ENCODE data around the gene CFAP251. TPM values are rescaled to one million over a fixed set of nuclear protein-coding genes. Genes with fewer than 3 reads are reported as not detected.
A peak's percentile ranks its signal among the peaks of the same experiment; 100 is the strongest.

Gene CFAP251
- total and polyA plus RNA-seq, 2 of the 13 experiments (the other 11 are each of a cell fraction or from before 2014, with no cell fraction given): 0.30 to 0.42 TPM

- no peak for TF ChIP-seq ZSCAN5A (CRISPR knock-in tag; IDR thresholded peaks at IDR 0.05; ENCODE audit: borderline replicate concordance)
- TF ChIP-seq, protein P1, sequence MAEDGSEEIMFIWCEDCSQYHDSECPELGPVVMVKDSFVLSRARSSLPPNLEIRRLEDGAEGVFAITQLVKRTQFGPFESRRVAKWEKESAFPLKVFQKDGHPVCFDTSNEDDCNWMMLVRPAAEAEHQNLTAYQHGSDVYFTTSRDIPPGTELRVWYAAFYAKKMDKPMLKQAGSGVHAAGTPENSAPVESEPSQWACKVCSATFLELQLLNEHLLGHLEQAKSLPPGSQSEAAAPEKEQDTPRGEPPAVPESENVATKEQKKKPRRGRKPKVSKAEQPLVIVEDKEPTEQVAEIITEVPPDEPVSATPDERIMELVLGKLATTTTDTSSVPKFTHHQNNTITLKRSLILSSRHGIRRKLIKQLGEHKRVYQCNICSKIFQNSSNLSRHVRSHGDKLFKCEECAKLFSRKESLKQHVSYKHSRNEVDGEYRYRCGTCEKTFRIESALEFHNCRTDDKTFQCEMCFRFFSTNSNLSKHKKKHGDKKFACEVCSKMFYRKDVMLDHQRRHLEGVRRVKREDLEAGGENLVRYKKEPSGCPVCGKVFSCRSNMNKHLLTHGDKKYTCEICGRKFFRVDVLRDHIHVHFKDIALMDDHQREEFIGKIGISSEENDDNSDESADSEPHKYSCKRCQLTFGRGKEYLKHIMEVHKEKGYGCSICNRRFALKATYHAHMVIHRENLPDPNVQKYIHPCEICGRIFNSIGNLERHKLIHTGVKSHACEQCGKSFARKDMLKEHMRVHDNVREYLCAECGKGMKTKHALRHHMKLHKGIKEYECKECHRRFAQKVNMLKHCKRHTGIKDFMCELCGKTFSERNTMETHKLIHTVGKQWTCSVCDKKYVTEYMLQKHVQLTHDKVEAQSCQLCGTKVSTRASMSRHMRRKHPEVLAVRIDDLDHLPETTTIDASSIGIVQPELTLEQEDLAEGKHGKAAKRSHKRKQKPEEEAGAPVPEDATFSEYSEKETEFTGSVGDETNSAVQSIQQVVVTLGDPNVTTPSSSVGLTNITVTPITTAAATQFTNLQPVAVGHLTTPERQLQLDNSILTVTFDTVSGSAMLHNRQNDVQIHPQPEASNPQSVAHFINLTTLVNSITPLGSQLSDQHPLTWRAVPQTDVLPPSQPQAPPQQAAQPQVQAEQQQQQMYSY (CRISPR knock-in tag; IDR thresholded peaks at IDR 0.05): no peak
- TF ChIP-seq POLR2G (IDR thresholded peaks at IDR 0.05; ENCODE audit: low read depth, low read length): peak; percentile 51
- TF ChIP-seq, protein P2, sequence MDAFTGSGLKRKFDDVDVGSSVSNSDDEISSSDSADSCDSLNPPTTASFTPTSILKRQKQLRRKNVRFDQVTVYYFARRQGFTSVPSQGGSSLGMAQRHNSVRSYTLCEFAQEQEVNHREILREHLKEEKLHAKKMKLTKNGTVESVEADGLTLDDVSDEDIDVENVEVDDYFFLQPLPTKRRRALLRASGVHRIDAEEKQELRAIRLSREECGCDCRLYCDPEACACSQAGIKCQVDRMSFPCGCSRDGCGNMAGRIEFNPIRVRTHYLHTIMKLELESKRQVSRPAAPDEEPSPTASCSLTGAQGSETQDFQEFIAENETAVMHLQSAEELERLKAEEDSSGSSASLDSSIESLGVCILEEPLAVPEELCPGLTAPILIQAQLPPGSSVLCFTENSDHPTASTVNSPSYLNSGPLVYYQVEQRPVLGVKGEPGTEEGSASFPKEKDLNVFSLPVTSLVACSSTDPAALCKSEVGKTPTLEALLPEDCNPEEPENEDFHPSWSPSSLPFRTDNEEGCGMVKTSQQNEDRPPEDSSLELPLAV (CRISPR knock-in tag; conservative IDR thresholded peaks at IDR 0.05; ENCODE audit: low read depth): no peak
- TF ChIP-seq, protein P3, sequence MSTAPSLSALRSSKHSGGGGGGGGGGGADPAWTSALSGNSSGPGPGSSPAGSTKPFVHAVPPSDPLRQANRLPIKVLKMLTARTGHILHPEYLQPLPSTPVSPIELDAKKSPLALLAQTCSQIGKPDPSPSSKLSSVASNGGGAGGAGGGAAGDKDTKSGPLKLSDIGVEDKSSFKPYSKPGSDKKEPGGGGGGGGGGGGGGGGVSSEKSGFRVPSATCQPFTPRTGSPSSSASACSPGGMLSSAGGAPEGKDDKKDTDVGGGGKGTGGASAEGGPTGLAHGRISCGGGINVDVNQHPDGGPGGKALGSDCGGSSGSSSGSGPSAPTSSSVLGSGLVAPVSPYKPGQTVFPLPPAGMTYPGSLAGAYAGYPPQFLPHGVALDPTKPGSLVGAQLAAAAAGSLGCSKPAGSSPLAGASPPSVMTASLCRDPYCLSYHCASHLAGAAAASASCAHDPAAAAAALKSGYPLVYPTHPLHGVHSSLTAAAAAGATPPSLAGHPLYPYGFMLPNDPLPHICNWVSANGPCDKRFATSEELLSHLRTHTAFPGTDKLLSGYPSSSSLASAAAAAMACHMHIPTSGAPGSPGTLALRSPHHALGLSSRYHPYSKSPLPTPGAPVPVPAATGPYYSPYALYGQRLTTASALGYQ (CRISPR knock-in tag; IDR thresholded peaks at IDR 0.05): no peak
- TF ChIP-seq FUBP1 (CRISPR knock-in tag; IDR thresholded peaks at IDR 0.05; ENCODE audit: borderline replicate concordance): no peak
- no peak for TF ChIP-seq PREB (CRISPR knock-in tag; IDR thresholded peaks at IDR 0.05)
- TF ChIP-seq, protein P4, sequence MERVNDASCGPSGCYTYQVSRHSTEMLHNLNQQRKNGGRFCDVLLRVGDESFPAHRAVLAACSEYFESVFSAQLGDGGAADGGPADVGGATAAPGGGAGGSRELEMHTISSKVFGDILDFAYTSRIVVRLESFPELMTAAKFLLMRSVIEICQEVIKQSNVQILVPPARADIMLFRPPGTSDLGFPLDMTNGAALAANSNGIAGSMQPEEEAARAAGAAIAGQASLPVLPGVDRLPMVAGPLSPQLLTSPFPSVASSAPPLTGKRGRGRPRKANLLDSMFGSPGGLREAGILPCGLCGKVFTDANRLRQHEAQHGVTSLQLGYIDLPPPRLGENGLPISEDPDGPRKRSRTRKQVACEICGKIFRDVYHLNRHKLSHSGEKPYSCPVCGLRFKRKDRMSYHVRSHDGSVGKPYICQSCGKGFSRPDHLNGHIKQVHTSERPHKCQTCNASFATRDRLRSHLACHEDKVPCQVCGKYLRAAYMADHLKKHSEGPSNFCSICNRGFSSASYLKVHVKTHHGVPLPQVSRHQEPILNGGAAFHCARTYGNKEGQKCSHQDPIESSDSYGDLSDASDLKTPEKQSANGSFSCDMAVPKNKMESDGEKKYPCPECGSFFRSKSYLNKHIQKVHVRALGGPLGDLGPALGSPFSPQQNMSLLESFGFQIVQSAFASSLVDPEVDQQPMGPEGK (CRISPR knock-in tag; IDR thresholded peaks at IDR 0.05): no peak
- TF ChIP-seq TOE1 (CRISPR knock-in tag; IDR thresholded peaks at IDR 0.05): no peak
- no peak for TF ChIP-seq TGIF2 (CRISPR knock-in tag; IDR thresholded peaks at IDR 0.05)
- no peak for TF ChIP-seq ATF7-NPFF (CRISPR knock-in tag; IDR thresholded peaks at IDR 0.05; ENCODE audit: low read depth)
- TF ChIP-seq BORCS8-MEF2B (CRISPR knock-in tag; IDR thresholded peaks at IDR 0.05): no peak
Observed at GRCh38 chr12:122040579-122041386, 122.4 kb downstream of the CFAP251 start (continued).
